ENCODE results near the gene TRAPPC2B.

TRAPPC2B gene

DNA sequence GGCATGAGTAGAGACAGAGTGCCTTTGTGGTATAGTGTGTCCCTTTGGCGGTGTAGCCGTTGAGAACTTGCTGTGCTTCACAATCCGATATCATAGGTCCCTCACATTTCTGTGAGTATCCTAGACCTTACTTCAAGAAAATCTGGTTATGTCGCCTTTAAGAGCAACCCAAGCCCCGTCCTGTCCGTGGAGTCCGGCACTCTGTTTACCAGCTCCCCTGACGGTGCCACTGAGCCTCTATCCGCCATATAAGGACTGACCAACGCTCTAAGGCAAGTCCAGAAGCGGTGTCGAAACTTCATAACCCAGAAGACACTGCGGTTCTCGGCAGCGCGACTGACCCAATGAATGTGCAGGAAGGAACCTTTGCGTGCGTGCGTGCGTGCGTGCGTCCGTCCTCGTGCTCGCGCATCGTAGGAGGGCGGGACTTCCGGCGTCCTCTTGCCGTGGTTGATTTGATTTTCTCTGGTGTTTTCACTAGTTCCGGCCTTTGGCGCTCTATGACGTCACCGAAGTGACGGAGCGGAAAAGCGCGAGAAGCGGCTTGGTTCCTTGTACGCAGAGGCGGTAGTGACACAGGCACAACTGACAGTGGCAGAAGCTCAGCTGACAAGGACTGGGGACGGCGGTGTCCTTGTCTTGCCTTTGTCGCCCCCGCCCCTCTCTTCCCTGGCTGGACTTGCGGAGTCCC, at the start of gene TRAPPC2B, which contains the start of gene ZNF547:
Gene TRAPPC2B (plus strand): TSS at position 555 of the 691 bp plus-strand sequence. CDS start 1,283 bp downstream, outside the sequence.
Gene ZNF547 (plus strand): TSS at position 555 of the 691 bp plus-strand sequence. CDS start 5,005 bp downstream, outside the sequence.
- H3K36me3 ChIP-seq (ENCODE audit: insufficient read depth, low read length), result peaks cover 23% of the 10 kb centered on the region
- peak within 1 kb of the TSS; percentile 64 for H2AFZ ChIP-seq (ENCODE audit: low read depth, low read length)
- H3K4me1 ChIP-seq (ENCODE audit: insufficient read depth, low read length), result peaks cover 10% of the 10 kb centered on the region
- peak within 1 kb of the TSS; percentile 63 for H3K4me3 ChIP-seq (ENCODE audit: low read length)
- no peaks in the 10 kb centered on the region for H3K9me3 ChIP-seq (ENCODE audit: low read length)
- no peaks in the 10 kb centered on the region for H3K27me3 ChIP-seq (ENCODE audit: insufficient read depth, low read length)

DNA sequence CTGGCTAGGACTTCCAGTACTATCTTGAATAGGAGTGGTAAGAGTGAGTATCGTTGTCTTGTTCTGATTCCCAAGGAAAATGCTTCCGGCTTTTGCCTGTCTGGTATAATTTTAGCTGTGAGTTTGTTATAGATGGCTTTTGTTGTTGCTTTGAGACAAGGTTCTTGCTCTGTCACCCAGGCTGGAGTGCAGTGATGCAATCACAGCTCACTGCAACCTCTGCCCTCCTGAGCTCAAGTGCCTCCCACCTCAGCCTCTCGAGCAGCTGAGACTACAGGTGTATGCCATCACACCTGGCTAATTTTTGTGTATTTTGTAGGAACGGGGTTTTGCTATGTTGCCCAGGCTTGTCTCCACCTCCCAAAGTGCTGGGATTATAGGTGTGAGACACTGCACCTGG, 49.2 kb upstream of the TRAPPC2B start:
- Histone ChIP-seq H3K36me3 (ENCODE audit: insufficient read depth, low read length) (no peaks in the 10 kb centered on the region), H3K9me3 (ENCODE audit: low read length) (no peaks in the 10 kb centered on the region), H3K4me1 (ENCODE audit: insufficient read depth, low read length) (peaks cover 4% of the 10 kb centered on the region), H3K4me3 (ENCODE audit: low read length) (no peak overlapping the region), H3K27me3 (ENCODE audit: insufficient read depth, low read length) (no peaks in the 10 kb centered on the region), H2AFZ (ENCODE audit: low read depth, low read length) (no peak overlapping the region)

GRCh38 chr19:57317503-57317902, 45.8 kb upstream of the TRAPPC2B start:
- H3K36me3 ChIP-seq (ENCODE audit: insufficient read depth, low read length), result no peaks in the 10 kb centered on the region
- no peak overlapping the region for H2AFZ ChIP-seq (ENCODE audit: low read depth, low read length)
- H3K4me3 ChIP-seq (ENCODE audit: low read length), result no peak overlapping the region
- H3K27me3 ChIP-seq (ENCODE audit: insufficient read depth, low read length), result no peaks in the 10 kb centered on the region
- no peaks in the 10 kb centered on the region for H3K9me3 ChIP-seq (ENCODE audit: low read length)
- H3K4me1 ChIP-seq (ENCODE audit: insufficient read depth, low read length), result peaks cover 17% of the 10 kb centered on the region

GRCh38 chr19:57319869-57320179, 43.5 kb upstream of the TRAPPC2B start:
- peak overlapping the region; percentile 84 for H3K4me3 ChIP-seq (ENCODE audit: low read length)
- H3K27me3 ChIP-seq (ENCODE audit: insufficient read depth, low read length), result no peaks in the 10 kb centered on the region
- no peaks in the 10 kb centered on the region for H3K9me3 ChIP-seq (ENCODE audit: low read length)
- peak overlapping the region; percentile 81 for H2AFZ ChIP-seq (ENCODE audit: low read depth, low read length)
- H3K36me3 ChIP-seq (ENCODE audit: insufficient read depth, low read length), result peaks cover 14% of the 10 kb centered on the region
- H3K4me1 ChIP-seq (ENCODE audit: insufficient read depth, low read length), result peaks cover 17% of the 10 kb centered on the region

GRCh38 chr19:57320180-57321084, 42.9 kb upstream of the TRAPPC2B start, which contains the start of gene ZNF543:
ZNF543 (plus strand) TSS chr19:57320472; CDS start chr19:57320854, 382 bp downstream.
- Histone ChIP-seq H2AFZ (ENCODE audit: low read depth, low read length) (peak within 1 kb of the TSS; percentile 81), H3K27me3 (ENCODE audit: insufficient read depth, low read length) (no peaks in the 10 kb centered on the region), H3K4me1 (ENCODE audit: insufficient read depth, low read length) (peaks cover 17% of the 10 kb centered on the region), H3K36me3 (ENCODE audit: insufficient read depth, low read length) (peaks cover 20% of the 10 kb centered on the region), H3K9me3 (ENCODE audit: low read length) (no peaks in the 10 kb centered on the region), H3K4me3 (ENCODE audit: low read length) (peak within 1 kb of the TSS; percentile 84)

DNA sequence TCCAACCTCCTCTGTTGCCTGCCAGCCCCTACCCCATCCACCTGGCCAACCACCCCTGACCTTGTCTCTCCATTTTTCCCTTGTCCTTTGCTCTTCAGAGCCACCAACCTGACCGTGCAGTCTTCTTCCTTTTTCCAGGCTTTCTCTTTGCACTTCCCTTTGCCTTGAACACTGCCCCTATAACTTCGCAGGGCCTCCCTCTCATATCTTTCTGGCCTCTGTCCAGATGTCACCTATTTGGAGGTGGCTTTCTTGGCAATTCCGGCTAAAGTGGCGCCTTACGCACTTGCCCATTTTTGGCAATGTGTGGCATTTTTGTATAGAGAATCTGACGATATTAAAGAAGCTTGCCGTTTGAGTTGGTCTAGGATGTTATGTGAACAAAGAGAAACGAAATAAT, 42.2 kb upstream of the TRAPPC2B start:
- H3K36me3 ChIP-seq (ENCODE audit: insufficient read depth, low read length), result peaks cover 27% of the 10 kb centered on the region

GRCh38 chr19:57321751-57322150, 41.6 kb upstream of the TRAPPC2B start:
- Histone ChIP-seq H2AFZ (ENCODE audit: low read depth, low read length) (no peak overlapping the region), H3K27me3 (ENCODE audit: insufficient read depth, low read length) (no peaks in the 10 kb centered on the region), H3K4me3 (ENCODE audit: low read length) (peak overlapping the region; percentile 84), H3K9me3 (ENCODE audit: low read length) (no peaks in the 10 kb centered on the region), H3K36me3 (ENCODE audit: insufficient read depth, low read length) (peaks cover 32% of the 10 kb centered on the region), H3K4me1 (ENCODE audit: insufficient read depth, low read length) (peaks cover 17% of the 10 kb centered on the region)

More for the DNA sequence above, 42.2 kb upstream of the TRAPPC2B start:
- H3K4me1 ChIP-seq (ENCODE audit: insufficient read depth, low read length), result peaks cover 17% of the 10 kb centered on the region
- H3K4me3 ChIP-seq (ENCODE audit: low read length), result peak overlapping the region; percentile 84
- H3K9me3 ChIP-seq (ENCODE audit: low read length), result no peaks in the 10 kb centered on the region
- no peak overlapping the region for H2AFZ ChIP-seq (ENCODE audit: low read depth, low read length)
- no peaks in the 10 kb centered on the region for H3K27me3 ChIP-seq (ENCODE audit: insufficient read depth, low read length)

DNA sequence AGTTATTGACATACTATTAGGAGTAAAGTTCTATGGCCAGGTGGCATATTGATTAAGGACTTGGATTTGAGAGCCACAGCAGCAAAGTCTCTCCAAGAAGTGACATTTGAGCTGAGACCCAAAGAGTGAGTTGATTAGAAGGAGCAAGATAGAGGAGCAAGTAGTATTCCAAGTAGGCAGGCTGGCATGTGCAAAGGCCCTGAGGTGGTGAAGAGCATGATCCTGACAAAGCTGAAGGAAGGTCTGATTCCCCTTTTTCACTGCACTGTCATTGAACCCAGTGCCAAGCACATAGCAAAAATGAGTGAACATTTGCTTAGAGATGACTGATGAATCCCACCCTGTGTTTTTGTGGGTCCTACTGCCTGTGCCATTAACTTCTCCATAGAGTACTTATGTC, 38.4 kb upstream of the TRAPPC2B start:
- no peak overlapping the region for H3K4me3 ChIP-seq (ENCODE audit: low read length)
- peaks cover 15% of the 10 kb centered on the region for H3K9me3 ChIP-seq (ENCODE audit: low read length)
- peaks cover 14% of the 10 kb centered on the region for H3K4me1 ChIP-seq (ENCODE audit: insufficient read depth, low read length)
- peaks cover 61% of the 10 kb centered on the region for H3K36me3 ChIP-seq (ENCODE audit: insufficient read depth, low read length)
- H2AFZ ChIP-seq (ENCODE audit: low read depth, low read length), result no peak overlapping the region
- H3K27me3 ChIP-seq (ENCODE audit: insufficient read depth, low read length), result no peaks in the 10 kb centered on the region

DNA sequence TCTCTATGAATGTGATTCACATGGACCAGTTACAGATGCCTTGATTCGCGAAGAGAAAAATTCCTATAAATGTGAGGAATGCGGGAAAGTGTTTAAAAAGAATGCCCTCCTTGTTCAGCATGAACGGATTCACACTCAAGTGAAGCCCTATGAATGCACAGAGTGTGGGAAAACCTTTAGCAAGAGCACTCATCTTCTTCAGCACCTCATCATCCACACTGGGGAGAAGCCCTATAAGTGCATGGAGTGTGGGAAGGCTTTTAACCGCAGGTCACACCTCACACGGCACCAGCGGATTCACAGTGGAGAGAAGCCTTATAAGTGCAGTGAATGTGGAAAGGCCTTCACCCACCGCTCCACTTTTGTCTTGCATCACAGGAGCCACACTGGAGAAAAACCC, 35.4 kb upstream of the TRAPPC2B start:
- no peaks in the 10 kb centered on the region for H3K4me1 ChIP-seq (ENCODE audit: insufficient read depth, low read length)
- H3K9me3 ChIP-seq (ENCODE audit: low read length), result peaks cover 15% of the 10 kb centered on the region
- no peaks in the 10 kb centered on the region for H3K27me3 ChIP-seq (ENCODE audit: insufficient read depth, low read length)
- no peak overlapping the region for H2AFZ ChIP-seq (ENCODE audit: low read depth, low read length)
- H3K36me3 ChIP-seq (ENCODE audit: insufficient read depth, low read length), result peaks cover 68% of the 10 kb centered on the region
- H3K4me3 ChIP-seq (ENCODE audit: low read length), result no peak overlapping the region

DNA sequence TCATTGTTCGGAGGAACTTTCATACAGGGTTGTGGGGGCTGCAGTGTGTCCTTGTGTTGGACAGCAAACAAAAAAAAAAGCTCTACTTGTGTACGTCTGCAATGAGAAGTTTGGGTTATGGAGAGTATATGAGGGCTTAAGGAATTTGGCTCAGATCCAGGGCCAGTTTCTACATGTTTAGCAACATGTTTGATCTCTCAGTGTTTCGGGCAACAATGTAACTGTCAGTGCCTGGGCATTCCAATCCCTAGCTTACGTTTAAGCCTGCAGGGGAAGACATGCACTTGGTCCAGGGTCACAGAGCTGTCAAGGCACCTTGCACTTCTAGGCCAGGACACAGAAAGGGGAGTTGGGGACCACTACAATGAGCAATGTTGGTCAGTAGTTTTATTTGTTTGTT, 29.2 kb upstream of the TRAPPC2B start:
- no peaks in the 10 kb centered on the region for H3K9me3 ChIP-seq (ENCODE audit: low read length)
- H3K27me3 ChIP-seq (ENCODE audit: insufficient read depth, low read length), result no peaks in the 10 kb centered on the region
- no peak overlapping the region for H2AFZ ChIP-seq (ENCODE audit: low read depth, low read length)
- peaks cover 12% of the 10 kb centered on the region for H3K36me3 ChIP-seq (ENCODE audit: insufficient read depth, low read length)
- H3K4me3 ChIP-seq (ENCODE audit: low read length), result no peak overlapping the region
- H3K4me1 ChIP-seq (ENCODE audit: insufficient read depth, low read length), result no peaks in the 10 kb centered on the region

GRCh38 chr19:57338877-57339276, 24.5 kb upstream of the TRAPPC2B start:
- Histone ChIP-seq H3K4me1 (ENCODE audit: insufficient read depth, low read length) (no peaks in the 10 kb centered on the region), H3K9me3 (ENCODE audit: low read length) (no peaks in the 10 kb centered on the region), H3K4me3 (ENCODE audit: low read length) (no peak overlapping the region), H2AFZ (ENCODE audit: low read depth, low read length) (no peak overlapping the region), H3K27me3 (ENCODE audit: insufficient read depth, low read length) (no peaks in the 10 kb centered on the region), H3K36me3 (ENCODE audit: insufficient read depth, low read length) (no peaks in the 10 kb centered on the region)

DNA sequence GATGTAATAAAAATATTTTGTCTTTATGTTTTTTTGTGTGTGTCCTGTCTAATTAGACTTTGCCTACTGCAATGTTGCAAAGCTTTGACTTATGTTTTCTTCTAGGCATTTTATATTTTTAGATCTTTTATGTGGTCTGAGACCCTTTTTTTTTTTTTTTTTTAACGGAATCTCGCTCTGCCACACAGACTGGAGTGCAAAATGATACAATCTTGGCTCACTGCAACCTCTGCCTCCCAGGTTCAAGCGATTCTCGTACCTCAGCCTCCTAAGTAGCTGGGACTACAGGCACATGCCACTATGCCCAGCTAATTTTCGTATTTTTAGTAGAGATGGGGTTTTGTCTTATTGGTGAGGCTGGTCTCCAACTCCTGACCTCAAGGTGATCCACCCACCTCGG, 20.8 kb upstream of the TRAPPC2B start:
- Histone ChIP-seq H3K4me3 (ENCODE audit: low read length) (no peak overlapping the region), H3K9me3 (ENCODE audit: low read length) (no peaks in the 10 kb centered on the region), H3K36me3 (ENCODE audit: insufficient read depth, low read length) (no peaks in the 10 kb centered on the region), H3K4me1 (ENCODE audit: insufficient read depth, low read length) (no peaks in the 10 kb centered on the region), H3K27me3 (ENCODE audit: insufficient read depth, low read length) (no peaks in the 10 kb centered on the region), H2AFZ (ENCODE audit: low read depth, low read length) (no peak overlapping the region)

- Histone ChIP-seq H2AFZ (ENCODE audit: low read depth, low read length) (no peak overlapping the region), H3K27me3 (ENCODE audit: insufficient read depth, low read length) (no peaks in the 10 kb centered on the region), H3K4me3 (ENCODE audit: low read length) (no peak overlapping the region), H3K9me3 (ENCODE audit: low read length) (no peaks in the 10 kb centered on the region), H3K36me3 (ENCODE audit: insufficient read depth, low read length) (peaks cover 5% of the 10 kb centered on the region), H3K4me1 (ENCODE audit: insufficient read depth, low read length) (peaks cover 21% of the 10 kb centered on the region)
Observed at GRCh38 chr19:57348136-57348535, 15.2 kb upstream of the TRAPPC2B start.
